ENCODE data around the gene HBEGF.

HBEGF gene

GRCh38 chr5:140301136-140301535 is 45.3 kb downstream of the HBEGF start:
- DNase-seq, result no peak

GRCh38 chr5:140299056-140299455 is 47.3 kb downstream of the HBEGF start:
- DNase-seq, result no peak

- no peak for DNase-seq
Measured at GRCh38 chr5:140298183-140298601, 48.2 kb downstream of the HBEGF start.

- no peak for DNase-seq
Measured at GRCh38 chr5:140297283-140297682, 49.1 kb downstream of the HBEGF start.

- no peak for DNase-seq
Measured at GRCh38 chr5:140296289-140296688, 50.1 kb downstream of the HBEGF start.

- no peak for DNase-seq
Measured at GRCh38 chr5:140295414-140295813, 51.0 kb downstream of the HBEGF start.

- DNase-seq, result no peak
Measured at GRCh38 chr5:140294753-140295152, 51.6 kb downstream of the HBEGF start.

GRCh38 chr5:140293849-140294100 is 52.6 kb downstream of the HBEGF start:
- no peak for DNase-seq

- DNase-seq, result no peak
Measured at GRCh38 chr5:140293091-140293848, 53.1 kb downstream of the HBEGF start.

GRCh38 chr5:140292212-140293036 is 54.0 kb downstream of the HBEGF start:
- no peak for DNase-seq

GRCh38 chr5:140287801-140288521 is 58.4 kb downstream of the HBEGF start:
- no peak for DNase-seq

GRCh38 chr5:140286424-140286823 is 60.0 kb downstream of the HBEGF start:
- DNase-seq, result no peak

- DNase-seq, result no peak
Measured at GRCh38 chr5:140284013-140284412, 62.4 kb downstream of the HBEGF start.
